Endothelial cell of umbilical vein (primary cell): Measurements from ENCODE around the gene BHLHE41. TPM values are rescaled to one million over a fixed set of nuclear protein-coding genes. Genes with fewer than 3 reads are reported as not detected.

Experiments
- BruUV-seq: library from RNA; stranded (reverse); fragments of 400-500 nt; replicated peaks from 2 replicates; lab custom pipeline; 2021; lab: Mats Ljungman, UMichigan
- CTCF ChIA-PET: fragments of 300-600, 350-600 bp; sonication (Branson Sonifier 250); formaldehyde crosslinking; loops from one replicate; lab custom pipeline; 2021; ENCODE audit warnings: antibody characterized with exemption, inconsistent platforms; lab: Charles Lee
- POLR2A ChIA-PET: fragments of 300-600, 350-600 bp; sonication (Branson Sonifier 250); formaldehyde crosslinking; loops from one replicate; lab custom pipeline; 2021; ENCODE audit warnings: antibody characterized with exemption, inconsistent platforms; lab: Charles Lee
- DNase-seq: peaks from one replicate; pipeline ENCODE4 v3.0.0-alpha.2; 2011; ENCODE audit warnings: low read depth, low spot score
- FAIRE-seq: peaks from 2 replicates; lab custom pipeline; 2011; peaks lifted over from hg19 to GRCh38; lab: Jason Lieb, UNC
- H2AFZ ChIP-seq: 2 replicates; pipeline ENCODE4 v1.6.0; 2012; ENCODE audit warnings: low read depth, low read length, control low read depth, inconsistent platforms
- H3K27ac ChIP-seq: 2 replicates; pipeline ENCODE4 v1.5.1; 2011; ENCODE audit warnings: low read depth, mild to moderate bottlenecking, control low read depth, low read length, moderate library complexity; ENCODE audit not compliant: insufficient read depth
- H3K27me3 ChIP-seq, 2 experiments: 2 replicates each; pipeline versions ENCODE4 v1.6.0 to v1.6.1; 2011; ENCODE audit warnings: low read length in 2 of 2, mixed read lengths in 1 of 2; ENCODE audit not compliant: control insufficient read depth in 2 of 2, insufficient read depth in 2 of 2
- H3K36me3 ChIP-seq, 2 experiments: 2 replicates in 1 of 2; 3 replicates in 1 of 2; pipeline ENCODE4 v1.5.1; 2011; ENCODE audit warnings: low read length in 2 of 2, mild to moderate bottlenecking in 1 of 2, moderate library complexity in 1 of 2; ENCODE audit not compliant: control insufficient read depth in 2 of 2, insufficient read depth in 2 of 2; ENCODE audit errors: extremely low read depth in 1 of 2
- H3K4me1 ChIP-seq: 3 replicates; pipeline ENCODE4 v1.5.1; 2011; ENCODE audit warnings: mild to moderate bottlenecking, low read length; ENCODE audit not compliant: control insufficient read depth, insufficient read depth; ENCODE audit errors: extremely low read depth
- H3K4me2 ChIP-seq: 2 replicates; pipeline ENCODE4 v1.6.1; 2011; ENCODE audit warnings: low read length, control low read depth, mixed read lengths; ENCODE audit not compliant: insufficient read depth
- H3K4me3 ChIP-seq, 3 experiments: fragments of 200-600 bp in 1 of 3; sonication (generic), shearing (Covaris generic) in 1 of 3; replicated peaks in 1 of 3; 2 replicates each; pipeline ENCODE4 v1.5.1; 2011 to 2016; ENCODE audit warnings: control low read depth in 3 of 3, low read length in 3 of 3, mild to moderate bottlenecking in 2 of 3, inconsistent platforms in 1 of 3, low read depth in 1 of 3, moderate library complexity in 1 of 3; ENCODE audit not compliant: insufficient read depth in 1 of 3
- H3K79me2 ChIP-seq: 2 replicates; pipeline ENCODE4 v1.6.0; 2012; ENCODE audit warnings: low read length, inconsistent platforms; ENCODE audit not compliant: control insufficient read depth, insufficient read depth
- H3K9ac ChIP-seq: replicated peaks from 2 replicates; pipeline ENCODE3; 2011; ENCODE audit warnings: low read length, control low read depth; ENCODE audit not compliant: insufficient read depth; ENCODE audit errors: extremely low read depth
- H3K9me1 ChIP-seq: replicated peaks from 3 replicates; pipeline ENCODE4 v1.6.0; 2011; ENCODE audit warnings: mild to moderate bottlenecking, low read length; ENCODE audit not compliant: control insufficient read depth, insufficient read depth; ENCODE audit errors: extremely low read depth
- H3K9me3 ChIP-seq: replicated peaks from 2 replicates; pipeline ENCODE4 v1.5.1; 2012; ENCODE audit warnings: low read length, inconsistent platforms; ENCODE audit not compliant: control insufficient read depth, insufficient read depth
- H4K20me1 ChIP-seq: replicated peaks from 2 replicates; pipeline ENCODE3; 2011; ENCODE audit warnings: mild to moderate bottlenecking, low read length; ENCODE audit not compliant: control insufficient read depth, insufficient read depth; ENCODE audit errors: extremely low read depth
- EZH2 ChIP-seq: IDR thresholded peaks from 2 replicates; pipeline ENCODE4 v1.6.1; 2012; ENCODE audit warnings: borderline replicate concordance, low read depth, mild to moderate bottlenecking, moderate library complexity, low read length, inconsistent platforms; ENCODE audit not compliant: severe bottlenecking
- FOS ChIP-seq: IDR thresholded peaks from 2 replicates; pipeline ENCODE4 v1.6.1; 2011; ENCODE audit warnings: mild to moderate bottlenecking, low read length, moderate library complexity, borderline replicate concordance; ENCODE audit not compliant: insufficient read depth
- GATA2 ChIP-seq: IDR thresholded peaks from 2 replicates; pipeline ENCODE4 v1.7.0; 2011; ENCODE audit warnings: low read depth, mild to moderate bottlenecking, moderate library complexity, mixed read lengths, low read length; ENCODE audit not compliant: insufficient read length, insufficient read depth
- JUN ChIP-seq: IDR thresholded peaks from 2 replicates; pipeline ENCODE4 v1.6.1; 2011; ENCODE audit warnings: borderline replicate concordance, low read depth; ENCODE audit not compliant: insufficient read length, insufficient read depth
- MYC ChIP-seq: IDR thresholded peaks from one replicate; pipeline ENCODE4 v1.6.1; 2011; ENCODE audit warnings: mild to moderate bottlenecking, low read depth, low read length
- POLR2A ChIP-seq: IDR thresholded peaks from 2 replicates; pipeline ENCODE4 v1.6.1; 2012; ENCODE audit warnings: low read depth, mild to moderate bottlenecking, control low read depth, low read length
- POLR2AphosphoS5 ChIP-seq: IDR thresholded peaks from 2 replicates; pipeline ENCODE4 v1.6.1; 2012; ENCODE audit warnings: low read depth, mild to moderate bottlenecking, control low read depth, low read length, moderate library complexity; ENCODE audit not compliant: insufficient read depth
- dilution Hi-C: fragments of 300-500 bp; cut with MboI; formaldehyde crosslinking; loops from one replicate; pipeline ENCODE4 v1.15.0; 2019; ENCODE audit warnings: low sequenced_read_pairs; ENCODE audit not compliant: extremely low pct_ligation_motif_present
- intact Hi-C: fragments of 100-400 bp; cut with micrococcal nuclease; formaldehyde crosslinking; loops from one replicate; pipeline ENCODE4 v1.10.0; 2022
- polyA plus RNA-seq, 4 experiments: library from polyadenylated mRNA; depleted of rRNA in 3 of 4; stranded (reverse) in 3 of 4; unstranded in 1 of 4; fragments of >200 nt; gene quantifications; 2 replicates each; pipeline versions ENCODE4 v1.2.1 to v1.2.3, GENCODE V29; 2011 to 2012; ENCODE audit warnings: missing spikeins in 1 of 4
- total RNA-seq: library from RNA; stranded (reverse); gene quantifications from 2 replicates; pipeline ENCODE4 v1.2.3, GENCODE V29; 2021
- TF ChIP-seq, protein P1 (sequence below): IDR thresholded peaks from 2 replicates; pipeline ENCODE4 v1.6.1; 2011; ENCODE audit not compliant: insufficient read depth, insufficient read length
- TF ChIP-seq, protein P2 (sequence below), 2 donors: IDR thresholded peaks; 1 replicate in 1 of 2; 2 replicates in 1 of 2; pipeline ENCODE4 v1.5.1; 2011; ENCODE audit warnings: low read length in 2 of 2, mild to moderate bottlenecking in 2 of 2, moderate library complexity in 2 of 2, control low read depth in 1 of 2, inconsistent platforms in 1 of 2, low read depth in 1 of 2; ENCODE audit not compliant: insufficient read depth in 1 of 2; ENCODE audit errors: extremely low read depth in 1 of 2

BHLHE41 gene
- total and polyA plus RNA-seq, 2 donors (not counting 3 experiments of a cell fraction or from before 2014, with no cell fraction given), result 0.12 to 0.24 TPM

DNA sequence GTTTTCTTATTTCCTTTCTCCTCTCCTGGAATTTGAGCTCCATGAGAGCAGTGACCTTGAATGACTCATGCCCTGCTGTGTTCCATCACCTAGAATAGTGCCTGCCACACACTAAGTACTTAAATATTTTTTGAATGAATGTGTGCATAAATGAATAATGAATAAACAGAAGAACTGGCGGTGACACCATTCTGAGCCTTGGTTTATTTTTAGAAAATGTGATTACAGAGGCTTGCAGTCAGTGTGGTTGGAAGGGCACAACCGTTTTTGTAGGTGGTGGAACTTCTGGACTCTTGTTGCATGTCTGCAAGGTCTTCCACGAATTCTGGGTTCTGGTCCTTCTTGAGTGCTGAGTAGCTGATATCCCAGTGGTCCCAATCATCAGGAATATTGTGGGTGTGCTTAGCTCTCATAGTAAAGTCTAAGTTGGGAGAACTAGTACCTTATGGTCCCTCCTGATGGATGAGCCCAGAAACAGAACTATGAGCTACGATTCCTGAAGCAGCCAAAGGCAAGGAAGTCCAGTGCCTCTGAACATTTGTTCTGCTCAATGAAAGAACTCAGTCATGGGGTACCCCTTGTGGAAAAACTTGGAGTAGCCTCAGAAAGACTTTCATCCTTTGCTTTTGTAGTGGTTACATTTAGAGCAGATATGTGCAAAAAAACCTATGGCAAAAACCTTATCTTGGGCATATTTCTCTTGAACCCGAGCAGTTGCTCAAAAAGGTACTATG, 28.8 kb upstream of the BHLHE41 start:
- Histone ChIP-seq H3K9me3 (no peaks in the 10 kb centered on the region), H4K20me1 (no peaks in the 10 kb centered on the region), H3K36me3 (no peaks in the 10 kb centered on the region), H3K9ac (no peak overlapping the region), H3K4me3 (no peak overlapping the region), H3K4me2 (peak overlapping the region; percentile 50), H3K4me1 (peaks cover 24% of the 10 kb centered on the region), H2AFZ (peak overlapping the region; percentile 13), H3K9me1 (no peaks in the 10 kb centered on the region), H3K79me2 (no peaks in the 10 kb centered on the region), H3K27me3 (no peaks in the 10 kb centered on the region), H3K27ac (peak overlapping the region; percentile 42)
- no TSS peak for BruUV-seq
- CTCF ChIA-PET, result interaction anchor here (0.8 to 4.0 kb wide), 9 partner anchors 12 to 165 kb away, joined by 3 to 19 read pairs (median 3); partner anchors contain the start of gene BHLHE41
- dilution Hi-C loops (no loop called here), intact Hi-C loops (loop anchor here (1.0 kb wide), 1 partner anchor 27 kb away; no protein-coding TSS in a partner anchor)
- TF ChIP-seq POLR2AphosphoS5 (peak; percentile 54), POLR2A (no peak), EZH2 (no peak), JUN (peak; percentile 94), GATA2 (peak; percentile 55), MYC (no peak), FOS (peak; percentile 99)
- TF ChIP-seq, protein P1, sequence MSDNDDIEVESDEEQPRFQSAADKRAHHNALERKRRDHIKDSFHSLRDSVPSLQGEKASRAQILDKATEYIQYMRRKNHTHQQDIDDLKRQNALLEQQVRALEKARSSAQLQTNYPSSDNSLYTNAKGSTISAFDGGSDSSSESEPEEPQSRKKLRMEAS, result no peak
- TF ChIP-seq, protein P2, sequence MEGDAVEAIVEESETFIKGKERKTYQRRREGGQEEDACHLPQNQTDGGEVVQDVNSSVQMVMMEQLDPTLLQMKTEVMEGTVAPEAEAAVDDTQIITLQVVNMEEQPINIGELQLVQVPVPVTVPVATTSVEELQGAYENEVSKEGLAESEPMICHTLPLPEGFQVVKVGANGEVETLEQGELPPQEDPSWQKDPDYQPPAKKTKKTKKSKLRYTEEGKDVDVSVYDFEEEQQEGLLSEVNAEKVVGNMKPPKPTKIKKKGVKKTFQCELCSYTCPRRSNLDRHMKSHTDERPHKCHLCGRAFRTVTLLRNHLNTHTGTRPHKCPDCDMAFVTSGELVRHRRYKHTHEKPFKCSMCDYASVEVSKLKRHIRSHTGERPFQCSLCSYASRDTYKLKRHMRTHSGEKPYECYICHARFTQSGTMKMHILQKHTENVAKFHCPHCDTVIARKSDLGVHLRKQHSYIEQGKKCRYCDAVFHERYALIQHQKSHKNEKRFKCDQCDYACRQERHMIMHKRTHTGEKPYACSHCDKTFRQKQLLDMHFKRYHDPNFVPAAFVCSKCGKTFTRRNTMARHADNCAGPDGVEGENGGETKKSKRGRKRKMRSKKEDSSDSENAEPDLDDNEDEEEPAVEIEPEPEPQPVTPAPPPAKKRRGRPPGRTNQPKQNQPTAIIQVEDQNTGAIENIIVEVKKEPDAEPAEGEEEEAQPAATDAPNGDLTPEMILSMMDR (IDR thresholded peaks at IDR 0.05; ENCODE audit: extremely low read depth in 1 of 2, insufficient read depth in 1 of 2, low read depth in 1 of 2, low read length in 2 of 2), result no peak
- DNase-seq (peak; percentile 88), FAIRE-seq (peak; percentile 78)
- POLR2A ChIA-PET, result no interaction called here
